T-helper 1 cell treated with Interleukin-12 subunit alpha and Interleukin-12 subunit beta and Interleukin-4 antibody, amounts not matched to agents 30 ng/mL and 1 ng/mL, for 36 hours (primary cell): ENCODE results near the gene MACC1. TPM values are rescaled to one million over a fixed set of nuclear protein-coding genes. Genes with fewer than 3 reads are reported as not detected.

Experiments
- intact Hi-C: fragments of 100-400 bp; cut with micrococcal nuclease; formaldehyde crosslinking; loops from one replicate; pipeline ENCODE4 v1.15.1; 2024
- total RNA-seq: library from RNA; stranded (reverse); gene quantifications from 2 replicates; pipeline ENCODE4 v1.2.3, GENCODE V29; 2022

MACC1 gene, protein sequence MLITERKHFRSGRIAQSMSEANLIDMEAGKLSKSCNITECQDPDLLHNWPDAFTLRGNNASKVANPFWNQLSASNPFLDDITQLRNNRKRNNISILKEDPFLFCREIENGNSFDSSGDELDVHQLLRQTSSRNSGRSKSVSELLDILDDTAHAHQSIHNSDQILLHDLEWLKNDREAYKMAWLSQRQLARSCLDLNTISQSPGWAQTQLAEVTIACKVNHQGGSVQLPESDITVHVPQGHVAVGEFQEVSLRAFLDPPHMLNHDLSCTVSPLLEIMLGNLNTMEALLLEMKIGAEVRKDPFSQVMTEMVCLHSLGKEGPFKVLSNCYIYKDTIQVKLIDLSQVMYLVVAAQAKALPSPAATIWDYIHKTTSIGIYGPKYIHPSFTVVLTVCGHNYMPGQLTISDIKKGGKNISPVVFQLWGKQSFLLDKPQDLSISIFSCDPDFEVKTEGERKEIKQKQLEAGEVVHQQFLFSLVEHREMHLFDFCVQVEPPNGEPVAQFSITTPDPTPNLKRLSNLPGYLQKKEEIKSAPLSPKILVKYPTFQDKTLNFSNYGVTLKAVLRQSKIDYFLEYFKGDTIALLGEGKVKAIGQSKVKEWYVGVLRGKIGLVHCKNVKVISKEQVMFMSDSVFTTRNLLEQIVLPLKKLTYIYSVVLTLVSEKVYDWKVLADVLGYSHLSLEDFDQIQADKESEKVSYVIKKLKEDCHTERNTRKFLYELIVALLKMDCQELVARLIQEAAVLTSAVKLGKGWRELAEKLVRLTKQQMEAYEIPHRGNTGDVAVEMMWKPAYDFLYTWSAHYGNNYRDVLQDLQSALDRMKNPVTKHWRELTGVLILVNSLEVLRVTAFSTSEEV
- not detected in 2 replicates for total RNA-seq

DNA sequence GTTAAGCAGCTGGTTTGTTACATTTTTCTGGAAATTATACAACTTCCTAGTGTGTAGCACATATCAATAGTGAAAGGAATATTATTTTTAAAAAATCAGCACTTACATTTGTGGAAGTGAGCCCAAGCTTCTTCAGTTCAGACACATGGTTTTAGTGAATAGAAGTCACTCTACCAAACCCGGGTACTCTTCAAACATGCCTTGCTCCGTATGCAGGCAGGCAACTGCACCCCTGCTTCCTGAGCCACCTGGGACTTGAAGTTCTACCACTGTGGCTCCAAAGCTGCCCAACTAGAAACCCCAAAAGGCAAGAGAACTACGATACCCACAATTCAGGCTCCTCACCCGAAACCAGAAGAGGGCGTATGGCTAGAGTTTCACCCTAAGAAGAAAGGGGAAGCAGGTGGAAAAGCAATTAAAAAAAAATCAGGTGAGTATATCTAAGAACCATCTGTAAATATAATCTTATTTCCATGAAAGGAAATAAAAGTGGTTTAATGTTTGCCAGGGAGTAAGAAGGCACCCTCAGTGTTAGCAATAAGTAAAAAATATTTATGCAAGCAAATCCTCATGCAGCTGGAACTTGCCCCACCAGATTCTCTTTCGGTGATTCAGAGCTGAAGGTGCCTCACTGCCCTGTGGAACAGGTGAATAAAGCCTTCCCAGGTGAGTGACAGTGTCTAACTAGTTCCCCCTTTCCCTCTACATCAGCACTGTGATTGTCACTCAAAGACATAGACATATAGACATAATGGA, at the start of gene MACC1:
Gene MACC1, minus strand, starts transcription at position 192 of the 756 bp plus-strand sequence. CDS start 55,522 bp downstream, outside the sequence.
- intact Hi-C loops = no loop called here

- intact Hi-C loops = no loop called here
These were observed 47.4 kb upstream of the MACC1 start for GRCh38 chr7:20264623-20265022.

DNA sequence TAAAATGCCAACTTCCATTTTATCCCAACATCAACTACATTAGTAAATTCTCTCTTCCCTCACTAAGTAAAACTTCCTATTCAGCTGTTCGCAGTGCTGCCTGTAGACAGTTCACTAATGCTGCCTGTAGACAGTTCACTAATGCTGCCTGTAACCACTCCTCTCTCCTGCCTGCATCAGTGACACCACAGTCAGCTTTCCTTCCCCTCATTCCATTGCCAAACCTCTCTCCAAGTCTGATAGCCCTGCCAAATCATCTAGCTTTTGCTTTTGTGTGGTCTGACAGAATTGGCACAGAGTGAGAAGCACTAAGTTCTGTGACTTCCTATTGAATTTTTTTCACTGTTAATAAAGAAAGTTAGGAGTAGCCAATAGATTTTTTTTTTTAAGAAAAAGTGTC, 43.0 kb upstream of the MACC1 start:
- intact Hi-C loops = no loop called here

DNA sequence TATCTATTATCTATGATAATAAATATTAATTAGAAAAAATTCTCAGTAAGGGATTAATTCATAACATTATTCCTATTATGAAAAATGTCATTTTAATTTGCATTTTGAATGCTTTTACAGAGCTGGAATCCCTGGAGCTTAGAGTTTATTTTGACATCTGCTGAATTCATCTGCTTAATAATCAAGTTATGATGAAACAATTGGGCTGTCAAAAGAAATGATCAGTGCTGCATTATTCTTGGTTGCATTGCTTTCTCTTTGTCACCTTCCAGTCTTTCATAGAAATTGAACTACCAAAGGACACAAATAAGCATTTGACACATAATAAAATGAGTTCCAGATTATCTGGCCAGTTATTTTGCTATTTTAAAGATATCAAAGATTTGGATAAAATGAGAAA, 40.0 kb upstream of the MACC1 start:
- intact Hi-C loops = no loop called here

DNA sequence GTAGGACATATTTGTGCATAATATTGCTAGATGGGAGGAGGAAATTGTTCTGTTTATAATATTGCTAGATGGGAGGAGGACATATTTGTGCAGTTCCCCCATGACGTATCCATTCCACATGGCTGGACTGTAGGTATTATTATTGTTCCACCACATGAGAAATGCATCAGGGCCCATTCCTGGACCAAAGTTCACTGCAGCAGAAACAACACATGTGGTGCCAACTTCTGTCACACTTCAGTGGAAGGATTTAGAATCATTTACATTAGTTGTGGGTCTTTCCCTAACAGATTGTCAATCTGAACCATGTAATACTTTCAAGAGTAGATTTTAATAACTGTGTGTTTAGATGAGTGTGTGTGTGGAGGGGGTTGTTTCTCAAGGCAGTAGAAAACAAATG, 32.7 kb upstream of the MACC1 start:
- intact Hi-C loops = no loop called here

DNA sequence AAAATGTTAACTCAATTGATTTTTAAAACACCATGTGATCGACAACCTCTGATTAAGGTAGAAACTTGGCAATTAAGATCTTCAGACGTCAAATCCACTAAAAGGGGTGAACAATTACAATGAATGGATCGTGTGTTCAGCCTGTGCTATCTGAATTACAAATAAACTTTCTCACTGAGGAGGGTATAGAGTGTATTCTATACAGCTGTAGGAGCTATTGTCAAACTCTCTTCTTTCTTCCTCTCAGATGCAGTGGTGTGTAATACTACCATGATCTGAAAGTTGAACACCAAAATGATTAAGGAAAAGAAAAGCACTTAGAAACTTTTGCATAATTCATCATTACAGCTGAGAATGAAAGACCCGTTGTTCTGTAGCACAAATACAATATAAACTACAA, 32.2 kb upstream of the MACC1 start:
- intact Hi-C loops = no loop called here

GRCh38 chr7:20246236-20246635, 29.1 kb upstream of the MACC1 start:
- intact Hi-C loops = no loop called here

GRCh38 chr7:20244334-20245120, 27.3 kb upstream of the MACC1 start:
- intact Hi-C loops = no loop called here

- intact Hi-C loops = no loop called here
These were observed 24.7 kb upstream of the MACC1 start for GRCh38 chr7:20241911-20242261.

GRCh38 chr7:20241194-20241910, 24.2 kb upstream of the MACC1 start:
- intact Hi-C loops = no loop called here

- intact Hi-C loops = no loop called here
These were observed 23.1 kb upstream of the MACC1 start for GRCh38 chr7:20240080-20240926.

- intact Hi-C loops = no loop called here
These were observed 21.7 kb upstream of the MACC1 start for GRCh38 chr7:20238754-20239324.

- intact Hi-C loops = no loop called here
These were observed 21.1 kb upstream of the MACC1 start for GRCh38 chr7:20238194-20238753.

DNA sequence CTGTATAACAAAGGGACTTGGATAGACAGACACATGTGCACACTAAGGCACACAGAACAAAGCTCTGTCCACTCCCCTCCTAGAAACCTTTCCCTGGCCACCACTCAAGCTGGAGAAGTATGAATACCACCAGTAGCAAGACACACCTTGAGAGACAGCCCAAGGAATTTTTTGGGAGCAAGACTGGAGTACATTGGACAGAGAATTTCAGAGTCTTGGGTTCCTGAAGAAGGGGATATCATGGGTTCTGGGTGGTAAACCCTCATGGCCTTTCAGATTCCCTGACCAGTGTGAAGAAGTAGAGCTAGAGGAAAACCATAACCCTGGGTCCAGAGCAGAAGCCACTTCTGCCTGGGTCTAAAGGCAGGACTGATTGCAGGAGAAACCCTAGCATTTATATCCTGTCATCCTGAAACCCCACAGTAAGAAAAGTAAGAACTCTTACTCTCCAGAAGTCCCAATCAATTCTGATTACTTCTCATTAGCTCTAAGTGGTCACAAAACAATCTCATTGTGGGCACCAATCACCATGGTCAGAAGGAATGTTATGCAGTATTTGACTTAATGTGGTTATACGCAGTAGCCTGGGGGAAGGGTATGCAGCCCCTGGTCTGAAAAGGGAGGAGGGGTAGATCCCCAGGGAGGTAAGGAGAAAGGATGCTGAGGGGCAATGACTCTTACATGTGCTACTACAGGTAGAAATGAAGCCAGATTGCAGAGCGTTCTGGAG, 20.4 kb upstream of the MACC1 start:
- intact Hi-C loops = no loop called here

DNA sequence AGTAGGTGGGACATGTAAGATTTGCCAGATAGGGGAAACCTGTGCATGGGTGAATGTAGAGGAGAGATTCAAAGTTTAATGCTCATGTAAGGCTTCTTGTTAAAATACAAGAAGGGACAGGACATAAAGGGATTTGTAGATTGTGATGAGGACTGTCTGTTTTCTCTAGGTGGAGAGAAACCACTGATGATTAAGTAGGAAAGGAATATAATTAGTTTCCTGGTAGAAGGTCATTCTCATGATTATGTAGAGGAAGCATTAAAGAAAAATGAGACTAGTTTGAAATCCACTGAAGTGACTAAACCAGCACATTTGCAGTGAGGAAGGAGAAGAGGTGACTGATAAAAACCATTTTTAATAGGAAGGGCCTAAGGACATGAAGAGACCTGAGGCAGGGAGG, 19.6 kb upstream of the MACC1 start:
- intact Hi-C loops = no loop called here

- intact Hi-C loops = no loop called here
These were observed 18.9 kb upstream of the MACC1 start for GRCh38 chr7:20236043-20236442.

DNA sequence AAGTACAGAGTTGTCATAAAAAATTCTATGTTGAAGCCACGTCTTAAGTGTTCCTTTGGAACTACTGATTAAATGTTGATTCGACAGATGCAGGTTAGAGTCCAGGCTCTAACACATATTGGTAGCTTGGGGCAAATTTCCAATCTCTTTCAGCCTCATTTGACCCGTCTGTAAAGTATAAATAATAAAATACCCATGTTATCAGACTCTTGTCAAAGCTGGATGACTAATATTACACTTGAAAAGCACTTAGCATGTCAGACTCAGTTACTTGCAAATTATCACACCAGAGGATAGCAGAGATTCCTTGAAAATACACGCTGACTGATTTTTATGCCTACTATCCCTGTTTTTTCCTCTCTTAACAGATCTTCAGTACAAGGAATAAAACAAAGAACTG, 18.1 kb upstream of the MACC1 start:
- intact Hi-C loops = no loop called here

DNA sequence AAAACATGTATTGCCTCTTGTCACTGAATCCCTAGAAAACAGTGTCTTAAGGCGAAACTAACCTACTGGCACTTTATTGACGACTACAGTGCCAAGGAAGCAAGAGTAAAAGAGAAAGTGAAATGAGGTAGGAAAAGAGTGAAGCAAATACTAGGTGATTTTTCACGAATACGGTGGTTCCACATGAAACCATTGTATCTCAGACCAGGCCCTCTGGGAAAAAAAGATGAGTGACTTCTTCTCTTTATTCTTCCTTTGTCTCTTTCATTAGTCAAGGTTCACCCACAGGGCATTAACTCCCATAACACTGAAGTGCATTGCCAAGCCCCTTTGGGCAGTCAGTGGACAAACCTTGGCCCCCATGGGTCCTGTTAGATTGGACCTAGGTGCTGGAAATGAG, 16.2 kb upstream of the MACC1 start:
- intact Hi-C loops = no loop called here
